PC-9 (cell line): ENCODE results near the gene RIPOR3. TPM values are rescaled to one million over a fixed set of nuclear protein-coding genes. Genes with fewer than 3 reads are reported as not detected.

Experiments used
- BruUV-seq: library from RNA; stranded (reverse); fragments of 400-500 nt; replicated peaks from 2 replicates; lab custom pipeline; 2021; lab: Mats Ljungman, UMichigan
- CTCF ChIA-PET: fragments of 300-600 bp; sonication (Branson Sonifier 250); formaldehyde crosslinking; loops from one replicate; lab custom pipeline; 2022; ENCODE audit warnings: antibody characterized with exemption; lab: Charles Lee
- POLR2A ChIA-PET: fragments of 300-600 bp; sonication (Branson Sonifier 250); formaldehyde crosslinking; loops from one replicate; lab custom pipeline; 2022; ENCODE audit warnings: antibody characterized with exemption; ENCODE audit not compliant: unreplicated experiment; lab: Charles Lee
- DNase-seq, 2 experiments: peaks; one replicate each; pipeline versions ENCODE4 v3.0.0 to v3.0.0-alpha.2; 2015 to 2022; ENCODE audit warnings: mixed read lengths in 1 of 2
- H2AFZ ChIP-seq: fragments of 200-600 bp; sonication (generic); 2 replicates; pipeline ENCODE4 v1.8.1; 2017; ENCODE audit warnings: antibody characterized with exemption
- H3F3A ChIP-seq: fragments of 200-600 bp; sonication (generic); 2 replicates; pipeline ENCODE4 v1.8.1; 2017; ENCODE audit warnings: antibody characterized with exemption, mild to moderate bottlenecking, low read depth; ENCODE audit not compliant: insufficient read depth
- H3K27ac ChIP-seq: fragments of 200-600 bp; sonication (generic); 2 replicates; pipeline ENCODE4 v1.6.1; 2016; ENCODE audit warnings: mixed run types
- H3K27me3 ChIP-seq: fragments of 200-600 bp; sonication (generic); 2 replicates; pipeline ENCODE4 v1.6.1; 2016; ENCODE audit warnings: low read depth, mixed run types; ENCODE audit not compliant: insufficient read depth
- H3K36me3 ChIP-seq: fragments of 200-600 bp; sonication (generic); 2 replicates; pipeline ENCODE4 v1.6.1; 2016; ENCODE audit warnings: low read depth, mixed run types
- H3K4me1 ChIP-seq: fragments of 200-600 bp; sonication (generic); replicated peaks from 2 replicates; pipeline ENCODE4 v1.6.1; 2016; ENCODE audit warnings: mixed run types; ENCODE audit not compliant: insufficient read depth
- H3K4me2 ChIP-seq: fragments of 200-600 bp; sonication (generic); 2 replicates; pipeline ENCODE4 v1.6.1; 2017; ENCODE audit warnings: mixed run types
- H3K4me3 ChIP-seq: fragments of 200-600 bp; sonication (generic); 2 replicates; pipeline ENCODE4 v1.6.1; 2016; ENCODE audit warnings: mixed run types
- H3K79me2 ChIP-seq: fragments of 200-600 bp; sonication (generic); 2 replicates; pipeline ENCODE4 v1.6.1; 2017; ENCODE audit warnings: low read depth, mixed run types
- H3K9me2 ChIP-seq: fragments of 200-600 bp; sonication (generic); 2 replicates; pipeline ENCODE4 v1.8.1; 2017; ENCODE audit warnings: mild to moderate bottlenecking; ENCODE audit not compliant: insufficient read depth
- H3K9me3 ChIP-seq: fragments of 200-600 bp; sonication (generic); 2 replicates; pipeline ENCODE4 v1.8.1; 2016; ENCODE audit warnings: low read depth; ENCODE audit not compliant: insufficient read depth
- H4K20me1 ChIP-seq: fragments of 200-600 bp; sonication (generic); 2 replicates; pipeline ENCODE4 v1.8.1; 2017; ENCODE audit not compliant: insufficient read depth
- EZH2 ChIP-seq: fragments of 200-600 bp; sonication (generic); IDR thresholded peaks from 2 replicates; pipeline ENCODE4 v1.8.0; 2017; ENCODE audit warnings: antibody characterized with exemption, low read depth
- intact Hi-C: fragments of 100-400 bp; cut with micrococcal nuclease; formaldehyde crosslinking; loops from one replicate; pipeline ENCODE4 v1.10.0; 2022; ENCODE audit not compliant: unreplicated experiment
- total RNA-seq: library from RNA; stranded (reverse); gene quantifications from 2 replicates; pipeline ENCODE4 v1.2.3, GENCODE V29; 2021
- TF ChIP-seq, protein P1 (sequence below): fragments of 200-600 bp; sonication (generic); conservative IDR thresholded peaks from 2 replicates; pipeline ENCODE4 v1.6.1; 2017; ENCODE audit warnings: mixed run types, antibody characterized with exemption, mild to moderate bottlenecking, moderate library complexity

The RIPOR3 gene
- total RNA-seq, 1 experiment from 2014 or later, result 6.3 TPM

DNA sequence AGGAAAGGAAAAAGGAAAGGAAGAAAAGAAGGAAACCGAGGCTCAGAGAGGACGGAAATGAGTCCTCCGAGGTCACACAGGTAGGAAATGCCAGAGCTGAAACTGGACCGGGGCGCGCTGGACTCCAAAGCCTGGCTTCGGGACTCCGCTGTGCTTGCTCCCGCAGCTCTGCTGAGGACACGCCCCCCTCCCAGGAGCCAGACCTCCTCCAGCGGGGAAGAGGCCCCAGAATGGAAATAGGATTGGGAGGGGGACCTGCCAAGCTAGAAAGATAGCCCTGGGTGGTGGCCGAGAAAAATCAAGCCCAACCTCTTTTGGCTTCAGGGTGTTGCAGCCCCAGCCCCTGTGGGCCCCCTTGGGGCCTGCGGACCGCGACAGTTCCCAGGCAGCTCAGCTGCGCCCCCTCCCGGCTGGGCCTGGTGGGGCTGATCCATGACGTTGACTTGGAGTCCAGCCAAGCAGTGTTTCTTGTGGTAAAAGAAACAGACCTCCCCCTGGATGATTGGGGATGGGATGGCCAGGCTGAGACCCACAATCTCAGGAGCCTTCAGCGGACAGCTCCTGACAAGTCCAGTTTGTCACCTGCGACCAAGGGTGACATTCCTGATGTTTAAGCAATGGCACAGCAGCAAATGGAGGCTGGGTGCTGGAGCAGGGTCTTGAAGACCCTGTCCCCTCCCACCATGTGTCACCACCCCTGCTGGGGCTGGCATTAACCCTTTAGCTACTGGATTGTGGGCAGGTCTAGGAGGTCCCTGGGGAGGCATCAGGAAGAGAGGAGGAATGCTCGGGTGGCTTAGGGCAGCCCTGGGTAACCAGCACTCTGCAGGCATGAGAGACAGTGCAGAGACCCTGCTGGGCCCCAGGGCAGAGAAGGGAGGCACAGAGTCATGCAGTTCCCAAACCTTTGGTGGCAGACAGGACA, 55.4 kb downstream of the RIPOR3 start:
- intact Hi-C loops, result loop anchor here (5.0 kb wide), 1 partner anchor 151 kb away; no protein-coding TSS in a partner anchor
- Histone ChIP-seq H3K9me2 (no peaks in the 10 kb centered on the region), H3K9me3 (no peaks in the 10 kb centered on the region), H3K4me3 (peak overlapping the region; percentile 42; the same call in 1 of the 2 replicates), H3K4me2 (peak overlapping the region; percentile 70), H3F3A (peaks cover 33% of the 10 kb centered on the region; the same call in 1 of the 2 replicates), H3K79me2 (no peaks in the 10 kb centered on the region), H2AFZ (peak overlapping the region; percentile 36), H3K27ac (no peak overlapping the region), H4K20me1 (no peaks in the 10 kb centered on the region), H3K4me1 (peaks cover 36% of the 10 kb centered on the region), H3K27me3 (no peaks in the 10 kb centered on the region), H3K36me3 (no peaks in the 10 kb centered on the region)
- DNase-seq, result peak; percentile 74 to 92
- ChIA-PET POLR2A (interaction anchor here (0.5 to 0.9 kb wide), 5 partner anchors 10 to 92 kb away, joined by 3 to 6 read pairs (median 5); no protein-coding TSS in a partner anchor), CTCF (interaction anchor here (0.6 to 1.3 kb wide), 12 partner anchors 10 to 113 kb away, joined by 3 to 7 read pairs (median 3); no protein-coding TSS in a partner anchor)
- BruUV-seq, result no TSS peak
- TF ChIP-seq, protein P1, sequence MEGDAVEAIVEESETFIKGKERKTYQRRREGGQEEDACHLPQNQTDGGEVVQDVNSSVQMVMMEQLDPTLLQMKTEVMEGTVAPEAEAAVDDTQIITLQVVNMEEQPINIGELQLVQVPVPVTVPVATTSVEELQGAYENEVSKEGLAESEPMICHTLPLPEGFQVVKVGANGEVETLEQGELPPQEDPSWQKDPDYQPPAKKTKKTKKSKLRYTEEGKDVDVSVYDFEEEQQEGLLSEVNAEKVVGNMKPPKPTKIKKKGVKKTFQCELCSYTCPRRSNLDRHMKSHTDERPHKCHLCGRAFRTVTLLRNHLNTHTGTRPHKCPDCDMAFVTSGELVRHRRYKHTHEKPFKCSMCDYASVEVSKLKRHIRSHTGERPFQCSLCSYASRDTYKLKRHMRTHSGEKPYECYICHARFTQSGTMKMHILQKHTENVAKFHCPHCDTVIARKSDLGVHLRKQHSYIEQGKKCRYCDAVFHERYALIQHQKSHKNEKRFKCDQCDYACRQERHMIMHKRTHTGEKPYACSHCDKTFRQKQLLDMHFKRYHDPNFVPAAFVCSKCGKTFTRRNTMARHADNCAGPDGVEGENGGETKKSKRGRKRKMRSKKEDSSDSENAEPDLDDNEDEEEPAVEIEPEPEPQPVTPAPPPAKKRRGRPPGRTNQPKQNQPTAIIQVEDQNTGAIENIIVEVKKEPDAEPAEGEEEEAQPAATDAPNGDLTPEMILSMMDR, result peak; percentile 99
- no peak for TF ChIP-seq EZH2

DNA sequence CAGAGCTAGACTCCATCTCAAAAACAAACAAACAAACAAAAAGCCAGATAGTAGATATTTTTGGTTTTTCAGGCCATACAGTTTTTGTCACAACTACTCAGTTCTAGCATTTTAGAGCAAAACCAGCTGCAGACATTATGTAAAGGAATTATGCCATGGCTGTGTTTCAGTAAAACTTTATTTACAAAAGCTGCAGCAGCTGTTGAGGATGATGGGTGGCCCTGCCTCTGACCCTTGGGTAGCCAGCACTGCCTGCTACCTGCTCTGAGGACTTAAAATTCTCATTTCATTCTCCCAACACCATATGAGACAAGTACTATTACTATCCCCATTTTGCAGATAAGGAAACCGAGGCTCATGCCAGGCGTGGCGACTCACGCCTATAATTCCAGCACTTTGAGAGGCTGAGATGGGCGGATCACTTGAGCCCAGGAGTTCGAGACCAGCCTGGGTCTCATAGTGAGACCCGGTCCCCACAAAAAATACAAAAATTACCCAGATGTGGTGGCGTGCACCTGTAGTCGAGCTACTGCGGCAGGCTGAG, 56.3 kb downstream of the RIPOR3 start:
- TF ChIP-seq, protein P1, result no peak
- no peak for TF ChIP-seq EZH2
- peak overlapping the region; percentile 70 for H3K4me2 ChIP-seq
- H2AFZ ChIP-seq, result no peak overlapping the region
- ChIA-PET POLR2A (interaction anchor here (0.5 kb wide), 1 partner anchor 93 kb away, joined by 4 read pairs; no protein-coding TSS in a partner anchor), CTCF (interaction anchor here (0.6 to 1.3 kb wide), 12 partner anchors 9 to 114 kb away, joined by 3 to 7 read pairs (median 3); no protein-coding TSS in a partner anchor)
- H3K79me2 ChIP-seq, result no peaks in the 10 kb centered on the region
- H3K27me3 ChIP-seq, result no peaks in the 10 kb centered on the region
- H3K9me2 ChIP-seq, result no peaks in the 10 kb centered on the region
- no TSS peak for BruUV-seq
- H3K4me3 ChIP-seq, result no peak overlapping the region
- intact Hi-C loops, result loop anchor here (5.0 kb wide), 1 partner anchor 152 kb away; no protein-coding TSS in a partner anchor
- H3K36me3 ChIP-seq, result no peaks in the 10 kb centered on the region
- H3K4me1 ChIP-seq, result peaks cover 39% of the 10 kb centered on the region
- H3F3A ChIP-seq, result peaks cover 33% of the 10 kb centered on the region; the same call in 1 of the 2 replicates
- H3K9me3 ChIP-seq, result no peaks in the 10 kb centered on the region
- H4K20me1 ChIP-seq, result no peaks in the 10 kb centered on the region
- no peak overlapping the region for H3K27ac ChIP-seq
- DNase-seq, result no peak

DNA sequence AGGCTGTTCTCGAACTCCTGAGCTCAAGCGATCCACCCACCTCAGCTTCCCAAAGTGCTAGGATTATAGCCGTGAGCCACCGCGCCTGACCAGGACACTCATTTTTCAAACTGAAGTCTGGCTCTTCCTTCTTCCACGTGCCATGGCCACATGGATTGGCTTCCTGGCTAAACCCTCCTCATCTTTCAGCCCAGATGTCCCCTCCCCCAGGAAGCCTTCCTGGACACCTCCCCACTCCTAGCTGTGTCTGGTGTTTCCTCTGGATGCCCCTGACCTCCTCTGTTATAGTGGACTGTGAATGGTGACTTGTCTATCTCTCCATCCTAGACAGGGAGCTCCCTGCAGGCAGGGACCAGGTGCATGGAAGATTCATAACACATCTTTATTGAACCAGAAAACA, 57.2 kb downstream of the RIPOR3 start:
- Histone ChIP-seq H3K27me3 (no peaks in the 10 kb centered on the region), H3K4me3 (no peak overlapping the region), H2AFZ (no peak overlapping the region), H4K20me1 (no peaks in the 10 kb centered on the region), H3K9me2 (no peaks in the 10 kb centered on the region), H3K4me1 (peaks cover 45% of the 10 kb centered on the region), H3K9me3 (no peaks in the 10 kb centered on the region), H3K4me2 (no peak overlapping the region), H3K27ac (no peak overlapping the region), H3K79me2 (no peaks in the 10 kb centered on the region), H3F3A (peaks cover 33% of the 10 kb centered on the region; the same call in 1 of the 2 replicates), H3K36me3 (no peaks in the 10 kb centered on the region)
- no peak for DNase-seq
- POLR2A ChIA-PET, result no interaction called here
- no TSS peak for BruUV-seq
- TF ChIP-seq EZH2, result no peak
- TF ChIP-seq, protein P1, result no peak
- CTCF ChIA-PET, result interaction anchor here (0.5 to 1.1 kb wide), 2 partner anchors 29 to 140 kb away, joined by 3 to 5 read pairs; no protein-coding TSS in a partner anchor
- intact Hi-C loops, result no loop called here
